Erythroblast (primary cell): Measurements from ENCODE around the gene SACS.

Experiments
- GATA1 ChIP-seq: IDR thresholded peaks from 2 replicates; pipeline ENCODE4 v1.6.1; 2011; ENCODE audit warnings: low read depth, mild to moderate bottlenecking, control low read depth, low read length, moderate library complexity
- POLR2A ChIP-seq: IDR thresholded peaks from 2 replicates; pipeline ENCODE4 v1.6.1; 2011; ENCODE audit warnings: mild to moderate bottlenecking, low read length

DNA sequence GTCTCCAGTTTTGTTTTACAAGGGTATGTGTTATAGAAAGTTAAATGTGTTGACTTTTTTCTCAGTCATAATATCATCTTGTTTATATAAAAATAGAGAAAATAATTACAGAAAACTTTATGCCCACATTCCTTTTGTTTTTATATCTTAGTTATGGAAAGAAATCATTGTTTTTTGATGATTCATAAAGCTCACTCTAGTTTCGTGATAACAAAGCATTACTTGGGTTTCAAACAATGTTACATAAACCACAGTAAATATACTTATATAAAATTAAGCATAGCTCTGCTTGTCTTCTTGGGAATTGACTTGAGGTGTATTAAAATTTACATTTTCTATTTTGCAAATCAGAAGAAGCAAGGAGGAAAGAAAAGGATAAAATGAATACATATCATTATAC lies 140.9 kb downstream of the SACS start:
- TF ChIP-seq POLR2A (no peak), GATA1 (no peak)
